HG02885 (cell line): Measurements from ENCODE around the gene EVX1.

ENCODE experiments used
- ATAC-seq: cut with Tn5 transposase; IDR thresholded peaks from one replicate; pipeline ENCODE4 v1.9.1; 2021; ENCODE audit warnings: mild to moderate bottlenecking; ENCODE audit not compliant: unreplicated experiment, poor library complexity

The EVX1 gene

DNA sequence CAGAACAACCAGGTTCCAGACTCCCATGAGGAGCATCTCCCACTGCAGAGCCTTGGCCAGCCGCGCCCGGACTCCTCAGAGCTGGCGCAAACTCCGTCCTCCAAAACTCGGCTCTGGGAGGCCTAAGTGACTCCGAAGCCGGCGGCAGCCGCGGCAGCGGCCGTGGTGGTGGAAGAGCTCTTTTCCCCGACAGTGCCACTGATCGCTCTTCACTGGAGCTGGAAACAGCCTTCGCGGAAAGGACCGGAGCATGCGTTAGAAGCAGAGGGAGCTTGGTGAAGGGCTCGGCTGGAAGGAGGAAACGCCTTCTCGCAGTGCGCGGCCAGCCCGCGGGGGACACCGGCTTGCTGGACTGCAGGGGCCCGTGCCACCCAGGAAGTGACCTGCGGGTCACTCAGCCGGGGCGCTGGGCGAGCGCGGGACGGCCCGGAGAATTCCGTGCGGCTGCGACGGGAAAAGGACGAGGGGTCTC, 37.7 kb upstream of the EVX1 start:
- ATAC-seq, result no peak

DNA sequence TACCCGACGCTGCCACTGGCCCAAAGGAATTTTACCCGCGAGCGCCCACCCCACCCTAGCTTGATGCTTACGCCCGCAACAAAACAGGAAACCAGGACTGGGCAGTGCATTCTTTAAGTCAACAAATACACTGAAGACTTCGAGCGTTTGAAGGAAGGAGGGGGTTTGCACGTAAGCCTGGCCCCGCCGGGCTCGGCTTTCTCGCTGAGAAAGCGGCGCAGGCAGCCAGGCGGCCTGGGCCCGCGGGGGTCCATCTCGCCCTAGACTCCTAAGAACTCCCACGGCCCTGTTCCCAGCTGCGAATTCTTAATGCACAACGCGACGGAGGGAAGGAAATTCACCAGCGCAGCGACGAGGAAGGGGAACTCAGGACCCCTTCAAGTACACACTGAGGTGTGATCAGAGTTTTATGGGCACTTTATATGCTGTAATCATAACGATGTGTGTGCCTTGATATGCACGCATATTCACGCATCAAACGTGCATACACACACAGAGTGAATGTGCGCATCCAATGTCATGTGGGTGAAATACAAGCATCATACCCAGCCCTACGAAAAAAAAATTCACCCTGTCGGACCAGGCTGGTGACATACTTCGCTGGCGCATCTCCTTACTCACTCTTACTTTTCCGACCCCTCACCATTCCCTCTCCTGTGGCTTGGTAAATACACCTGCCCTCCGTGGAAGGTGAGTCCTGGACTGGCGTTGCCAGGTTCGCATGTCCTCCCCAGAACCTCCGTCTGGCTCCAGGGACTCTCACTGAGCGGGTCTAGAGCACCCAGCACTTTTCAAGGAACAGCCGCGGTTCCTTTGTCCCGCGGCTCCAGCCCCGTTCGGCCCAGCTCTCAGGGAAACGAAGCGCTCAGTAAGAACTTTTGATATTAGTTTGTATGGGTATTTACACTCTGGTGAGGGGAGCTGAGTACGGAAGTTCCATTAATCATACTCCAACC, 37.0 kb upstream of the EVX1 start:
- no peak for ATAC-seq

DNA sequence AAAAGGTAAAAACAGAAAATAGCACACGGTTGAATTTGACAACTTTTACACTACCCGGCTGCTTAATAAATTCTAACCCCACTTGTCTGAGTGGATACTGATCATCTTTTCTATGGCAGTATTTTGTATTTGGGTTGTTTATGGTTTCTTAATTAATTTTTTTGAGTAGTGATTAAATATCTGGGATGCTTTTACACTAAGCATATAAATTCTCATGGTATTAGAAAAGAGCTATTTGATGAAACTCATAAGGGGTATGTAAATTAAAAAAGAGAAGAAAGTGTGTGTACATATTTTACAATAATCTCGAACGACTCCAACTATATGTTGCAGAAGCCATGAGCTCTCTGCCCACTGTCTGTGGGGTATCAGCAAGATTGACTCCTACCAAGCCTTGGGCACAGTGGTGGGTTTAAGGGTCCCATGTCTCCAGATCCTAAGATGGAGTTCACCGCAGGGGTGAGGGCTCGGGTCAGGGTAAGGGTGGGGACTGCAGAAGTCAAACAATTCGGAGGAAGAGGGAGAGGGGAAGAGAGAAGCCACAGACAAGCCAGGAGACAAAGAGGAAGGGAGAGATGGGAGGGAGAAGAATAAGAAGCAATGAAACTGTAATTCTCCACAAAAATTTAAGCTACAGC, 35.1 kb upstream of the EVX1 start:
- ATAC-seq, result no peak

DNA sequence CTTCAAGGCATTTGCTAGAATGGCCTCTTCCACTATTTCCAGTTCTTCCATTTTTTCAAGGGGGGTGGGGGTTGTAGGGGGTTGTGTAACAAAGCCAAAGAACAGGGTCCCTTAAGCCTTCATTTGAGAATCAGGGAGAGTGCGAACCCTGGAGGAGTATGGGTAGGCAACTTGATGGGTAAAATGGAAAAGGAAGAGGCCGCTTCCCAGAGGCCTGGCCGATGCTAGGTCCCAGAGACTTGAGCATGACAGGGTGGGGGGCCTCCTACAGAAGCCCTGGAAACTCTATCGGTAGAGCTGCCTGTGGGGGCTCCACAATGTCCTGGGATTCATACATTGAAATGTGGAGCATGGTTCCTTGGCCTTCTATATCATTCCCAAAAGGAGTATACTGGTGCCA, 33.6 kb upstream of the EVX1 start:
- no peak for ATAC-seq

DNA sequence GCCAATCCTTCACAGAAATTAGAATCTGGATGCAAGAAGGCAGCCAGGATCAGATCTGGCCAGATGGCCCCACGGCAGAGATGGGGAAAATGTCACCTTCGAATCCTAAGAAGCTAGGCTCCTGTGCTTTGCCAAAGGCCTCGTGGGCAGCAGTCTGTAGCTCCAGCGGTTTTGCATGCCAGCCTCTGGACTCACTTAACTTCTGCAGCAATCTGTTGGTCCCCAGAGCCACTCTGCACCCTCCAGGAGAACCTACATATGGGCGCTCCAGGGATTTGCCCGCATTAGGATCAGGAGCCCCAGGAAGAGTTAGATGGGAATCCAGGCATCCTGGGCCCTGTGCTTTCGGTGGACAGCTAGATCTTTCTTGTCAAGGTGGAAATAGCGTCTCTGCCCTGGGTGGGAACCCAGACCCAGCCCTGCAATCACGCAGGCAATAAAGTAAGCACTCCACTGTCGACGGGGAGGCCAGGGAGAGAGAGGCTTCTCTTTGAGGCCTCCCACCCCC, 32.6 kb upstream of the EVX1 start:
- ATAC-seq, result no peak

DNA sequence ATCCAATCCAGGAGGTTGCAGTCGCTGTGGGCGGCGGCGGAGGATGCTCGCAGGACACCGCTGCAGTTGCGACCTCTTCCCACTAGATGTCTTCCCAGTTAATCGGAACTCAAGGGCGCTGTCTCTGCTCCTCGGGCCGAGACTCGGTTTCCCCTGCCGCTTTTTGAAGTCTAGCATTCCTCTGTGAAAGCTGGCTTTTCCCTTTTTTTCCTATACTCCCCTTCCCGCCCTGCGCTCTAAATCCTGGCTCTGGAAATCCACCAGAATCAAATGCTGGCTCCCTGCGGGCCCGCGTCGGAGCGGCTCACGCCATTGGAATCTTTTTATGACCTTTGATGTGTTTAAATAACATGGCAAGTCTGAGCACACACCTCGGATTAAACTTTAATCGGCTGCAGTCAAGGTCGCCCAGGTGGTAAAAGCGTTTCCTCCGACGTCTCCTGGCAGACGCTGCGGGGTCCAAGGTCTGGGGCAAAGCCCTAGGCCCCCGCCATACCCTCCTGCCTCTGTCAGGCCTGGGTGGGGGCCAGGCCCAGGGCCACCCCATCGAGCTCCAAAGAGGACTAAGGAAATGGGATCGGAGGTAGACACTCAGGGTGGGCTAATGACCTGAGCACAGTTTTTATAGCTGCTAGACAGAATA, 32.0 kb upstream of the EVX1 start:
- no peak for ATAC-seq

DNA sequence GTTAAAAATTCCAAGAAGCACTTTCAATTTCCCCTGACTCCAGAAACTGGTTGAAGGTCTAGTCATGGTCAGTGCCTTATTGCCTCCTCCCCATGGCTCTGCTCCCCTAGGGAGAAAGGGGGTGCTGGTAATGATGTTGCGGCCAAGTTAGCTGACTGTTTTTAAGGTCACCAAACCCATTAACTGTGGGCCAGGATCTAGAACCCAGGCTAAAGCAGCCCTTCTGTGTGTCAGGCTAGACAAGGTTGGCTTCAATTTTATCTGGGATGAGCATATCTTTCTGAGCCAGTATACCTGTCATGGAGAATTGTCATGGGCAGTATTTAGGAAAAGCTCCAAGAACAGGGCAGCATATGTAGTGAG, 31.5 kb upstream of the EVX1 start:
- no peak for ATAC-seq

DNA sequence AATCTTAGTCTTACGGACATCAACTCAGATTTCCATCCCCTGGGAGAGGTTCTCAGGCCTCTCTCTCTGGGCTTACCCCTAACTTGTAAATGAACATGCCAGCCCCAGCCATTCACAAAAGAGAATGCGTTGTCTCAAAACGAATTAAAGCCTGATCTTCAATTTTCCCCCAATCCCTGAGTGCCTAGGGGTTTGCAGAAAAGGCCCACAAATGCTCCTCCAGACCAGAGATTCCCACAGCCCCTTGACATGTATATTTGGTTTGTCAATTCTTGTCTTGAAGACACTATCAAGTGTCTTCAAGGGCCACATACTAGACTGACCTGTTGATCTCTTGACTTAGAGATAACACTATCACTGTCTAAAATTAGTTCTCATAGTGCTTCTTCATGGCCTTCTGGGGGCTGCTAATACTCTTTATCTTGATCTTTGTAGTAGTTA, 30.8 kb upstream of the EVX1 start:
- ATAC-seq, result no peak

DNA sequence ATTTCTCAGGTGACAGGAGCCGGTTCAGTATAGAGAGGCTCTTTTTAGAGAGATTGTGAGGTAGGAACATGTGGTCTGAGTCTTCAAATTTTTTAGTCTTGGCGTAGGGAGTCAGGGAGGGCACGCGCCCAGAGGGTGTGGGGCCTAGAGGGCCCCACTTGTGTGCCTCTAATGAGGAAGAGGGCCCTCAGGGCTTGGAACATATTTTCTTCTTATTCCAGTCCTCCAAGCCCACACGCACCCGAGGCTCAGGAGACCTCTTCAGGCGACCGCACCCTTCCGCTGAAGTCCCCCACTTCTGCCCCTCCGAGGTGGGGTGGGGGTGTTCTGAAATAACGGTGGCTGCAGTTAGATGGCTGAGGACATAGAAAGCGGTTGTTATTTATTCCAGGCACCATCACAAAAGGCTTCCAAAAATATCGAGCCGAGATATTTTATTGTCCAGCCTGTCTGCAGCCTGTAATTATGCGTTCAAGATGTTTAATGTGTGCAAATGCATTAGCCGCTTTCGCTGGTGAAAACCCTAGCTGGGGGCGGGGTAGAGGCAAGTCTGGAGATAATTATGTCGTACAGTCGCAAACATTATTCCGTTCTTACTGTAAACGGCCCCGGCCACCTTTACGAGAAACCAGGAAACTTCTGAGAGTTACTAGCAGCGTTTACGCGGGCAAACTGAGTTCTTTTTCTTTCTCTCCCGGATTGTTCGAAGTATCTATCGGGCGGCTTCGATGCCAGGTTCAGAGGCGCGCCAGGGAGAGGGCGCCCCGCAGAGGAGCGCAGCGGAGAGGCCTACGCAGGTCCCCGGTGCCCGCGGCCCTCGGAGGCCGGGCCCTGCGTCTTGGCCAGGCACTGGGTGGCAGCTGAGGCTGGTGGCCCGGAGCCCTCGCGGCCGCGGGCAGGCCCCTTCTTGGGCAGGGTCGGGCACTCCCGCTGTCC, 29.8 kb upstream of the EVX1 start:
- ATAC-seq, result no peak

DNA sequence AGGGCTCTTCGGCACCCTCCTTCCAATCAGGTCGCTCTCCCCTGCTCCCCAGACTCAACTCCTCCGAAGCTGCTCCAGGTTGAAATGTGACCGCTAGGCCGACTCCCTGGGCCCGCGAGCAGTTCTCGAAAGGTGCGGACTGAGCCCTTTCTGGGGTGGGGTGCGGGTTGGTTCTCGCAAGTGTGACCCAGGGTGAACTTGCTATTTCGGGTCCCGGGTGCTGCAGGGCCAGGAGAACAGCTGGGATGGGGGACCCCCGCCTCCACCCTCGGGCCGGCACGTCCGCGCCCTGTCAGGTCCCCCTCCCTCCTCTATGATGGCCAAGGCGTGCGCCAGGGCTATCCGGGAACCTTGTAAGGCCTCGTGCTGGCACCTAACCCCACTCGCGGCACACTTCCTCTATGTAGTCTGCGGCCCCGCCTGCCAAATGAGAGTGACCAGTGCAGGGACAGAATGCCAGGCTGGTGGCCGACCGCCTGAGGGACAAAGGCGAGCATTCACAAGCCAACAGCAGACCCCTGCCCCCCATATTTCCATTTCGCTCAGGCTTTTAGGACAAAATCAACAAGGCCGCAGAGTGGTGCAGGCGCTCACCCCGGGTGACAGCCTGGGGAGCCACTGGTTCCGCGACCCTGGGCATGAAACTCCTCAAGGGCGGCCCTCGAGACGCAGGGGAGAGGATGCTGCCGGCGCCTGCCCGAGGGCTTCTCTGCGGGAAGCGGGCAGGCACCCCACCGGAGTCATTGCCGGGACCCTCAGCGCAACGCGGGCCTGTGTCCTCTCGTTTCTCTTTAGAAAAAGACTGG, 29.0 kb upstream of the EVX1 start:
- ATAC-seq, result no peak

DNA sequence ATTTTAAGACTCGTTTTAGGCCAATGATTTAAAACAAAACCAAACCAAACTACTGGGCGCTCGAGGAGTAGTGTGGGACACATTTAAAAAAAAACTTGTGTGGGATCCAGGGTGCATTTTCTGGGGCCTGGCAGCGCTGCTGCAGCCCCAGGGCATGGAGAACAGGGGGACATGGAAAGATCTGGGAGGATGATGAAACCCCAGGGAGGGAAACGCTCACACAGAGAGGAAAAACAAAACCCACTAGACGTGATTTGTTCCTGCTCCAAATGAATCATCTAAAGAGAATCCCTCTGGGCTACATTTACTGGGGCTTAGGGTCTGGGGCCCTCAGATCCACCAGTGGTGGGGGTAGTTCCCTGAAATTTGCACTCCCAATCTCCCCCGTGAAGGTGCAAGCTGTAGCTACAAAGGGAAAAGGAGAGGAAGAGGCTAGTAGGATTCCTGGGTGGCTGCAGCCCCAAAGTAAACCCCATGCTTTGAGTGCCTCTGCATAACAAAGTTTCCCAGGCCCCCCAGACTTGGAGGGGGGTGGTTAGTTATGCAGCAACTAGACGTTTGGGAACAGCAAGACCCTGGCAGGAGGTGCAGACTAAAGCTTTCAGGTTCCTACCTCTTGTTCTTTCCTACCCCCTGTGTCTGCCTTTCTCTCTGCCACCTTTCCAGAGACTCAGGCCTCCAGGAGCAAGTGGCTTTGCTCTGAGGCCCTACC, 28.2 kb upstream of the EVX1 start:
- ATAC-seq, result no peak

DNA sequence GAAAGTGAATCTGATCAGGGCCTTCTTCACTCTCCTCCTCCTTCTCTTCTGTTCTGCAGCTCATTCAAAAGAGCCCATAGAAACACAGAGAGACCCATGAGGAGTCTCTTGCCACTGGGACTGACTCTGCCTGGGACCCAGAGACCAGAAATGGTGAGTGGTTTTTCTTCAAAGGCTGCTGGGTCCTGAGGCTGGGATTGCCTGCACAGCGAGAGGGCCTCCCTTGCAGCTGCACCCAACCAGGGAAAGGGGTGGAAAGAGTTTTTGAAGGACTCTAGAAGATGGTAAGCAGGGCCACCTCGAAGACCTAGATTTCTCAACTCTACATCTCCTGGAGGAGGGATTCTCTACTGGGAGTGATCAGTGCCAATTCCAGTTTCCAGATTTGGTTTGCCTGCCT, 27.2 kb upstream of the EVX1 start:
- no peak for ATAC-seq

DNA sequence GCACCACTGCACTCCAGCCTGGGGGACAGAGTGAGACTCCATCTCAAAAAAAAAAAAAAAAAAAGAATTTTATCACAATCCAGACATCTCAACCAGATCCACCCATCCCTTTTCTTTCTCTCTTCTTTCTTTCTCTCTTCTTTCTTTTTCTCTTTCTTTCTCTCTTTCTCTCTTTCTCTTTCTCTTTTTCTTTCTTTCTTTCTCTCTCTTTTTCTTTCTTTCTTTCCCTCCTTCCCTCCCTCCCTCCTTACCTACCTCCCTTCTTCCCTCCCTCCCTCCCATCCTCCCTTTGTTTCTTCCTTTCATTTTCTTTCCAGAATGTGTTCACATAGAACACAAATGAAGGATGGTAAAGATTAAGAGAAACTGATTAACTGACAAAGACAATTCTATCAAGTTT, 24.7 kb upstream of the EVX1 start:
- ATAC-seq, result no peak

DNA sequence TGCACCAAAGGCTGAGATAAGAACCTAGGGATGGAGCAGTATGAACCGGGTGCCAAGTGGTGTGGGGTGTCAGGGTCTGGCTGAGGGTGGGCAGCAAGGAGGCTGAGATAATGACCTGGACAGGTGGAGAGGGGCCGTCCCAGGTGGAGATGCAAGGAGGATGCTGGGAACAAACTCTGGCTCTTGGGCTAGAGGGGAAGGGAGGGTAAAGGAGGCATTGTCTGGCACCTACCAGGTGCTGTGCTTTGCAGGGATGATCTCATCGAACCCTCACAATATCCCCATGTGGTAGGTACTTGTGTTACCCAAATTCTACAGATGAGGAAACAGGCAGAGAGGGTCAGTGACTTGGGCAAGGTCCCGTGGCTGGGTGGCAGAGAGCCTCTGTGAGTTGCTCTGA, 22.8 kb upstream of the EVX1 start:
- ATAC-seq, result no peak

DNA sequence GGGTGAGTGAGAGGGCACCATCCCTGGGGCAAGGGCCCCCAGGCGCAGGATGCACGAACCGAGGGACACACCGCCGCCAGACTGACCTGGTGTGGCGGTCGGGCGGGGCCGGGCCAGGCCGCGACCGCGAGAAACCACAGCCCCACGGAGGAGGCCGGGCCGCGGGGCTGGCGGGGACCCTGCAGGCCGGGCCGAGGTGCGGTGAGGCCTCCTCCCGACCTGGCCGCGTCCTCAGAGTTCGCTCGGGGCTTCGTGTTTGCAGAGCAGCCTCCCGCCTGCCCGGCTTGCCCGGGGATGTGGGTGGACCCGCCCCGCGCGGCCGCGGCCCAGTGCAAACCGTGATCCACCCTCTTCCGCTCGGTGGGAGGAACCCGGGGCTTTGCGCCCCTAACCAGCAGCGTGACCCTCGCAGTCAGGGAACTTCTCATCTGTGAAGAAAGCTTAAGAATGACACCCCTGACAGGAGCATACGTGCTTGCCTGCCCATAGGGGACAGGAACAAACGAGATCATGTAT, 22.1 kb upstream of the EVX1 start:
- ATAC-seq, result no peak

DNA sequence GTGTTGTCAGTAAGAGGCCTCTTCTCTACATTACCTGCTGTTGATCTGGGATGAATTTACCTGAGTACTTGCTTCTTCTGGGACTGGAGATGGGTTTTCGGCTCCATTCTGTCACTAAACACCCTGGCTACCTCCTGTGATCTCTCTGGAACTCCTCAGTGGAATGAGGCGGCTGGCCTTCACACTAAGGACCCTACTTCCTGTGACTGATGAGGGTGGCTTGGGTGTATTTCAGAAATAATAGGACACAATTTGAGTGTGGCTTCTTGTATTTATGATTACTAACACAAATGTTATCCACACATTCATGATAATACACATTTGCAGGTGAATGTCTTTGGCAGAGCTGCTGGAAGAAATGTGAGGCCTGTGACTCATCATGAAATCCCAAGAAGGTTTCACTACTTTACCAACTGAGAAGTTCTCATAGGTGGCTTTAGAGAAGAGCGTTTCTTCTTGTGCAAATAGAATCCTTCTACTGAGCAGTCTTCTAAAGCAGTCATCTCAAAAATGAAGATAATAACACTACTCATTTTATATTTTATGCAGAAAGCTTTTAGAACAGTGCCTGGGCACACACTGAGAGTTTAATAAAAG, 21.3 kb upstream of the EVX1 start:
- peak; percentile 48 for ATAC-seq

DNA sequence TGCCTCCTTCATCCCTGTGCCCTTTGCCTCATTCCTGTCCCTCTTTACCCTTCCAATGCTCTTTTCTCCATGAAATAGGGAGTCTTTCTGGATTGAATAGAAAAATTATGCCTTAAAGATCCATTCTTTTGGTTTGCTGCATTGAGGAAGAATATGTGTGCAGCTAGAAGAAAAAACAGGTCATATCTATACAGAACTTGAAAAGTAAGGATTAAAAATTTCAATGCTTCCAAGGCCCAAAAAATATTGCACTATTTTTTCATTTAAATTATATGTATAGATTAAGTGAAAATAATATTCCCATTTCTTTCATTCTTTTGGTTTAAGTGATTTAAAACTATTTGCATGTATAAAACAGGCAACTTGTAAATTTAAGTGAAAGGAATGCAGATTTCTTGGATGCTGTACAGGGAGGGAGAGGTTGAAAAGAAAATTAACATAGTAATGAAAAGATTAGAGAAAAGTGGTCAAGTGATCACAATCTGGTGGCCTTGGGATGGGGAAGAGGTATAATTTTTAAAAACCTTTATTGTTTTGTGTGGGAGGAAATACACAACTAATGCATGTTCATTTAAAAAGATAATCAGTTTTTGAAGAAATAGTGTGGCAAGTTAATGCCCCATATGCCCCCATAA, 18.5 kb upstream of the EVX1 start:
- no peak for ATAC-seq
